ENCODE data around the gene ZMYM4.

The ZMYM4 gene

GRCh38 chr1:35437200-35437599, 168.7 kb downstream of the ZMYM4 start:
- H3K79me1 ChIP-seq (replicated peaks; ENCODE audit: low read length, poor library complexity, severe bottlenecking), result peaks cover 21% of the 10 kb centered on the region
- H3K18ac ChIP-seq (ENCODE audit: low read depth in 1 of 2, low read length in 2 of 2), result no peak overlapping the region
- peaks cover 79% of the 10 kb centered on the region in 2 experiments for H3K36me3 ChIP-seq (ENCODE audit: control insufficient read depth in 1 of 2, insufficient read depth in 2 of 2, low read depth in 1 of 2, low read length in 2 of 2)
- H3K27ac ChIP-seq (ENCODE audit: low read length, poor library complexity, severe bottlenecking), result no peak overlapping the region
- H2AFZ ChIP-seq (ENCODE audit: low read depth, low read length), result no peak overlapping the region
- no peak overlapping the region for H2BK15ac ChIP-seq (ENCODE audit: low read depth, poor library complexity, severe bottlenecking)
- H2BK12ac ChIP-seq (ENCODE audit: low read length in 2 of 2), result no peak overlapping the region
- DNase-seq, result no peak
- H3K4me1 ChIP-seq (ENCODE audit: control insufficient read depth, insufficient read depth, low read depth, low read length), result no peaks in the 10 kb centered on the region
- no peak overlapping the region for H2BK120ac ChIP-seq (ENCODE audit: low read depth, low read length)
- no peaks in the 10 kb centered on the region for H3K9me3 ChIP-seq (ENCODE audit: control insufficient read depth, low read length)
- no peak overlapping the region for H4K91ac ChIP-seq (ENCODE audit: low read length)
- H4K8ac ChIP-seq (ENCODE audit: low read length), result no peak overlapping the region
- 95% methylated on average over 9 of the region's 9 CpGs for WGBS
- H3K4me3 ChIP-seq (ENCODE audit: insufficient read depth in 1 of 2, low read depth in 1 of 2, low read length in 2 of 2), result no peak overlapping the region
- H3K9ac ChIP-seq (ENCODE audit: low read length), result no peak overlapping the region
- H3K23ac ChIP-seq (ENCODE audit: low read length in 2 of 2), result no peak overlapping the region
- H2BK5ac ChIP-seq (ENCODE audit: low read depth, low read length, poor library complexity, severe bottlenecking), result no peak overlapping the region
- H2AK5ac ChIP-seq (ENCODE audit: low read length, severe bottlenecking), result no peak overlapping the region
- H3K4me2 ChIP-seq (ENCODE audit: low read length, poor library complexity, severe bottlenecking), result no peak overlapping the region
- no peak overlapping the region for H3K4ac ChIP-seq (ENCODE audit: low read depth in 1 of 2, low read length in 2 of 2)
- H3K27me3 ChIP-seq (ENCODE audit: control insufficient read depth in 1 of 2, insufficient read depth in 1 of 2, low read length in 2 of 2), result no peaks in the 10 kb centered on the region
- H3K14ac ChIP-seq (ENCODE audit: low read length in 2 of 2), result no peak overlapping the region

- Histone ChIP-seq H3K9ac (ENCODE audit: low read length) (no peak overlapping the region), H2BK120ac (ENCODE audit: low read depth, low read length) (no peak overlapping the region), H4K91ac (ENCODE audit: low read length) (no peak overlapping the region), H3K36me3 (ENCODE audit: control insufficient read depth in 1 of 2, insufficient read depth in 2 of 2, low read depth in 1 of 2, low read length in 2 of 2) (peaks cover 69 to 79% of the 10 kb centered on the region in 2 experiments), H3K18ac (ENCODE audit: low read depth in 1 of 2, low read length in 2 of 2) (no peak overlapping the region), H3K27ac (ENCODE audit: low read length, poor library complexity, severe bottlenecking) (no peak overlapping the region), H3K4me1 (ENCODE audit: control insufficient read depth, insufficient read depth, low read depth, low read length) (no peaks in the 10 kb centered on the region), H2BK12ac (ENCODE audit: low read length in 2 of 2) (no peak overlapping the region), H4K8ac (ENCODE audit: low read length) (no peak overlapping the region), H3K4me3 (ENCODE audit: insufficient read depth in 1 of 2, low read depth in 1 of 2, low read length in 2 of 2) (no peak overlapping the region), H2BK5ac (ENCODE audit: low read depth, low read length, poor library complexity, severe bottlenecking) (no peak overlapping the region), H2AK5ac (ENCODE audit: low read length, severe bottlenecking) (no peak overlapping the region), H3K27me3 (ENCODE audit: control insufficient read depth in 1 of 2, insufficient read depth in 1 of 2, low read length in 2 of 2) (no peaks in the 10 kb centered on the region), H3K79me1 (replicated peaks; ENCODE audit: low read length, poor library complexity, severe bottlenecking) (peaks cover 17% of the 10 kb centered on the region), H3K4me2 (ENCODE audit: low read length, poor library complexity, severe bottlenecking) (no peak overlapping the region), H3K14ac (ENCODE audit: low read length in 2 of 2) (no peak overlapping the region), H3K9me3 (ENCODE audit: control insufficient read depth, low read length) (no peaks in the 10 kb centered on the region), H2BK15ac (ENCODE audit: low read depth, poor library complexity, severe bottlenecking) (no peak overlapping the region), H3K23ac (ENCODE audit: low read length in 2 of 2) (no peak overlapping the region), H3K4ac (ENCODE audit: low read depth in 1 of 2, low read length in 2 of 2) (no peak overlapping the region), H2AFZ (ENCODE audit: low read depth, low read length) (no peak overlapping the region)
- DNase-seq, result no peak
- 93% methylated on average over 1 of the region's 1 CpG for WGBS
These were observed 171.1 kb downstream of the ZMYM4 start for GRCh38 chr1:35439626-35440025.

DNA sequence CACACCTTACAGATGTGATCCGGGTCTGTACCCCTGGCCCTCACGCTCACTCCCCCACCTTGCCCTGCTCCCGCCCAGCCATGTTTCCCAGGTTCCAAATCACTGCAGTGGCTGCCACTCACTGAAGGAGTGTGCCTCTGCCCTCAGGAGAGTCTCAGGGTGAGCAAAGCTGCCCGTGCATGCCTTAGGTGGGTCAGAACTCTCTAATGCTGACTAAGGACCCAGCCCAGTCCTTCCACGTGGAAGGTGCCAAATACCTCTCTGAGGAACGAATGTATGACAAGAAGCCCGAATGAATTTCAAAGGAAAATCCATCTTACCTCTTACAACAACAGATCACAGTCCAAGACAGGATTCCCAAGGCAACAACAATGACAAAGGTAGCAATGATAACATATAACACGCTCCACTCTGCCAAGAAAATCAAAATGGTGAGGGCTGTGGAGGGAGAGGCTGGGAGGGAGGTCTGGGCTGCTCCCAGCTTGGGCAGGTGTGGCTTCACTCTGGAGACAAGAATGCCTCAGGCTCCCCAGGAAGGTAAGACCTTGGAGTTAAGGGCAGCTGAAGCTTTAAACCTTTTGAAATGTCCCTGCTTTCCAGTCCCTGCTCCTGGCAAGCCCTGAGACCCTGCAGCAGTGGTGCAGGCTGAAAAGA, 173.5 kb downstream of the ZMYM4 start:
- H3K79me1 ChIP-seq (replicated peaks; ENCODE audit: low read length, poor library complexity, severe bottlenecking), result peaks cover 23% of the 10 kb centered on the region
- peaks cover 52 to 77% of the 10 kb centered on the region in 2 experiments for H3K36me3 ChIP-seq (ENCODE audit: control insufficient read depth in 1 of 2, insufficient read depth in 2 of 2, low read depth in 1 of 2, low read length in 2 of 2)
- H2BK120ac ChIP-seq (ENCODE audit: low read depth, low read length), result no peak overlapping the region
- H3K9me3 ChIP-seq (ENCODE audit: control insufficient read depth, low read length), result no peaks in the 10 kb centered on the region
- no peak overlapping the region for H3K14ac ChIP-seq (ENCODE audit: low read length in 2 of 2)
- no peak overlapping the region for H3K9ac ChIP-seq (ENCODE audit: low read length)
- no peak overlapping the region for H3K4me3 ChIP-seq (ENCODE audit: insufficient read depth in 1 of 2, low read depth in 1 of 2, low read length in 2 of 2)
- H2BK5ac ChIP-seq (ENCODE audit: low read depth, low read length, poor library complexity, severe bottlenecking), result no peak overlapping the region
- DNase-seq, result no peak
- H2BK15ac ChIP-seq (ENCODE audit: low read depth, poor library complexity, severe bottlenecking), result no peak overlapping the region
- no peak overlapping the region for H3K4me2 ChIP-seq (ENCODE audit: low read length, poor library complexity, severe bottlenecking)
- no peak overlapping the region for H3K27ac ChIP-seq (ENCODE audit: low read length, poor library complexity, severe bottlenecking)
- no peak overlapping the region for H2AFZ ChIP-seq (ENCODE audit: low read depth, low read length)
- no peak overlapping the region for H2AK5ac ChIP-seq (ENCODE audit: low read length, severe bottlenecking)
- WGBS, result 93% methylated on average over 8 of the region's 8 CpGs
- no peak overlapping the region for H3K4ac ChIP-seq (ENCODE audit: low read depth in 1 of 2, low read length in 2 of 2)
- no peaks in the 10 kb centered on the region for H3K4me1 ChIP-seq (ENCODE audit: control insufficient read depth, insufficient read depth, low read depth, low read length)
- no peak overlapping the region for H3K23ac ChIP-seq (ENCODE audit: low read length in 2 of 2)
- H4K91ac ChIP-seq (ENCODE audit: low read length), result no peak overlapping the region
- no peak overlapping the region for H4K8ac ChIP-seq (ENCODE audit: low read length)
- H3K18ac ChIP-seq (ENCODE audit: low read depth in 1 of 2, low read length in 2 of 2), result no peak overlapping the region
- no peak overlapping the region for H2BK12ac ChIP-seq (ENCODE audit: low read length in 2 of 2)
- no peaks in the 10 kb centered on the region for H3K27me3 ChIP-seq (ENCODE audit: control insufficient read depth in 1 of 2, insufficient read depth in 1 of 2, low read length in 2 of 2)

DNA sequence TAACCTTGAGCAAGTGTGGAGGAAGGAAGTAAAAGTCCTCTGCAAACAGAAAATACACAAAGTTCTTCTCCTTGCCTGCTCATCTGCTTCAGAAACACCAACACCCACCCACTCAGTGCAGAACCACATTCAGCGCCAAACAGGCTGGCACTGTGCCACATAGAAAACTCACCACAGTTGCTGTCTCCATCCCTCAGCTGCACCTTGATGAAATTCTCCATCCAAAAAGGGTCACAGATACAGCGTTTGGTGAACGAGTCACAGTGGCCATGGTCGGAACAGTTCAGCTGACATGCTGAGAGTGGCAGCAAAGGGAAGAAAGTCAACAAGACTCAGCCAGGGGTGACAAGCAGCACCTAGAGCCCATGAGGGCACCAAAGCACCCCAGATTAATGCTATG, 174.2 kb downstream of the ZMYM4 start:
- H3K27me3 ChIP-seq (ENCODE audit: control insufficient read depth in 1 of 2, insufficient read depth in 1 of 2, low read length in 2 of 2), result no peaks in the 10 kb centered on the region
- H2AK5ac ChIP-seq (ENCODE audit: low read length, severe bottlenecking), result no peak overlapping the region
- H3K4ac ChIP-seq (ENCODE audit: low read depth in 1 of 2, low read length in 2 of 2), result no peak overlapping the region
- H3K14ac ChIP-seq (ENCODE audit: low read length in 2 of 2), result no peak overlapping the region
- H3K4me1 ChIP-seq (ENCODE audit: control insufficient read depth, insufficient read depth, low read depth, low read length), result no peaks in the 10 kb centered on the region
- H3K18ac ChIP-seq (ENCODE audit: low read depth in 1 of 2, low read length in 2 of 2), result no peak overlapping the region
- no peak overlapping the region for H2AFZ ChIP-seq (ENCODE audit: low read depth, low read length)
- H3K9ac ChIP-seq (ENCODE audit: low read length), result no peak overlapping the region
- H3K9me3 ChIP-seq (ENCODE audit: control insufficient read depth, low read length), result no peaks in the 10 kb centered on the region
- H2BK12ac ChIP-seq (ENCODE audit: low read length in 2 of 2), result no peak overlapping the region
- 94% methylated on average over 4 of the region's 4 CpGs for WGBS
- H3K4me3 ChIP-seq (ENCODE audit: insufficient read depth in 1 of 2, low read depth in 1 of 2, low read length in 2 of 2), result no peak overlapping the region
- H2BK15ac ChIP-seq (ENCODE audit: low read depth, poor library complexity, severe bottlenecking), result no peak overlapping the region
- no peak for DNase-seq
- no peak overlapping the region for H4K8ac ChIP-seq (ENCODE audit: low read length)
- H3K79me1 ChIP-seq (replicated peaks; ENCODE audit: low read length, poor library complexity, severe bottlenecking), result peaks cover 20% of the 10 kb centered on the region
- H3K27ac ChIP-seq (ENCODE audit: low read length, poor library complexity, severe bottlenecking), result no peak overlapping the region
- peaks cover 50 to 77% of the 10 kb centered on the region in 2 experiments for H3K36me3 ChIP-seq (ENCODE audit: control insufficient read depth in 1 of 2, insufficient read depth in 2 of 2, low read depth in 1 of 2, low read length in 2 of 2)
- H2BK5ac ChIP-seq (ENCODE audit: low read depth, low read length, poor library complexity, severe bottlenecking), result no peak overlapping the region
- no peak overlapping the region for H2BK120ac ChIP-seq (ENCODE audit: low read depth, low read length)
- H3K23ac ChIP-seq (ENCODE audit: low read length in 2 of 2), result no peak overlapping the region
- H3K4me2 ChIP-seq (ENCODE audit: low read length, poor library complexity, severe bottlenecking), result no peak overlapping the region
- no peak overlapping the region for H4K91ac ChIP-seq (ENCODE audit: low read length)
